Colonic mucosa (tissue), 4 donors: ENCODE results near the gene DEFB123. TPM values are rescaled to one million over a fixed set of nuclear protein-coding genes. Genes with fewer than 3 reads are reported as not detected.

Experiments
- DNase-seq: peaks from one replicate; pipeline ENCODE4 v3.0.0-alpha.2; 2020
- H3K27ac ChIP-seq: fragments of 200-600 bp; one replicate; pipeline ENCODE4 v1.8.0; 2021
- H3K27me3 ChIP-seq: fragments of 200-600 bp; one replicate; pipeline ENCODE4 v1.8.0; 2021
- H3K36me3 ChIP-seq: fragments of 200-600 bp; one replicate; pipeline ENCODE4 v1.8.0; 2021
- H3K4me1 ChIP-seq: fragments of 200-600 bp; one replicate; pipeline ENCODE4 v1.8.0; 2021; ENCODE audit warnings: mild to moderate bottlenecking
- H3K4me3 ChIP-seq: fragments of 200-600 bp; one replicate; pipeline ENCODE4 v1.8.0; 2021
- H3K9ac ChIP-seq, 2 donors: one replicate each; pipeline ENCODE4 v1.7.0; 2013; ENCODE audit warnings: control low read depth in 2 of 2, low read depth in 2 of 2, low read length in 2 of 2
- H3K9me3 ChIP-seq: fragments of 200-600 bp; one replicate; pipeline ENCODE4 v1.8.0; 2021
- intact Hi-C: fragments of 100-400 bp; cut with DNase I; formaldehyde crosslinking; loops from one replicate; pipeline ENCODE4 v1.14.1; 2022
- total RNA-seq, 2 donors: library from RNA; stranded (reverse); fragmentation: NEBNext Ultra II Directional in 1 of 2; extraction: Animal tissue kit (Norgen Biotek cat#: 25700) in 1 of 2; gene quantifications; one replicate each; pipeline ENCODE4 v1.2.1, GENCODE V29; 2021
- TF ChIP-seq, protein P1 (sequence below): fragments of 200-600 bp; IDR thresholded peaks from one replicate; pipeline ENCODE4 v1.8.0; 2022; ENCODE audit warnings: antibody characterized with exemption, mild to moderate bottlenecking
- donor health status: healthy.
- donor health status: DM: no; HTN: no; CAD: no.
- donor health status: DM: no; HTN: no; CAD: no.

DEFB123 gene, protein sequence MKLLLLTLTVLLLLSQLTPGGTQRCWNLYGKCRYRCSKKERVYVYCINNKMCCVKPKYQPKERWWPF
- total RNA-seq: not detected

DNA sequence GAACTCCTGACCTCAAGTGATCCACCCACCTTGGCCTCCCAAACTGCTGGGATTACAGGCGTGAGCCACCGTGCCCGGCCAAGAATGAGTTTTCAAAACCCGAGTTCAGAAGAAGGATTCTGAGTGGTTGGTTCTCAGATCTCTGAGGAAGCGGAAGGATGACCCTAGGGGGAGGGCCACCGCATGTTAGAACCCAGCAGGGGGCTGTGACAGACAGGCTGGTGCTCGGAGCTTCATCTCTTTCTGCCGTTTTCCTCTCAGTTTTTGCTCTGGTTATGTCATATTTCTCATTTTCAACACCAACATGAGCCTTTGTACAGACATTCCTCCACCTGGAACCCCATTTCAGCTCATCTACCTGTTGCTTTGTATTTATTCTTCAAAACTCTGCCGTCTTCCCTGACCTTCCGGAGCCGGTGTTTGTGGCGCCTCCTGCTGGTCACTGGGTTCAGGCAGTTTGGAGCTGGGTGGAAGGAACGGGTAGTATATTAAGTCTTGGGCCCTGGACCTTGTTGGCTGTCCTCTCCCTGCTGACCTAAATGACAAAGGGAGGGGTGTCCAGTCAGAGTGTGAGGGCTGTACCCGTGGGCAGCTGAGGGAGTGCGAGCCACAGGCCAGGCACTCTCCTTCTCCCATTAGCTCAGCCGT lies at the start of gene DEFB123:
TSS of gene DEFB123 (plus strand) at position 621 of the 648 bp plus-strand sequence. CDS start 67 bp downstream, outside the sequence.
- no peak for DNase-seq
- no peaks in the 10 kb centered on the region for H3K9me3 ChIP-seq
- no peaks in the 10 kb centered on the region for H3K4me1 ChIP-seq
- no peak within 1 kb of the TSS for H3K4me3 ChIP-seq
- H3K27ac ChIP-seq: no peak within 1 kb of the TSS
- TF ChIP-seq, protein P1, sequence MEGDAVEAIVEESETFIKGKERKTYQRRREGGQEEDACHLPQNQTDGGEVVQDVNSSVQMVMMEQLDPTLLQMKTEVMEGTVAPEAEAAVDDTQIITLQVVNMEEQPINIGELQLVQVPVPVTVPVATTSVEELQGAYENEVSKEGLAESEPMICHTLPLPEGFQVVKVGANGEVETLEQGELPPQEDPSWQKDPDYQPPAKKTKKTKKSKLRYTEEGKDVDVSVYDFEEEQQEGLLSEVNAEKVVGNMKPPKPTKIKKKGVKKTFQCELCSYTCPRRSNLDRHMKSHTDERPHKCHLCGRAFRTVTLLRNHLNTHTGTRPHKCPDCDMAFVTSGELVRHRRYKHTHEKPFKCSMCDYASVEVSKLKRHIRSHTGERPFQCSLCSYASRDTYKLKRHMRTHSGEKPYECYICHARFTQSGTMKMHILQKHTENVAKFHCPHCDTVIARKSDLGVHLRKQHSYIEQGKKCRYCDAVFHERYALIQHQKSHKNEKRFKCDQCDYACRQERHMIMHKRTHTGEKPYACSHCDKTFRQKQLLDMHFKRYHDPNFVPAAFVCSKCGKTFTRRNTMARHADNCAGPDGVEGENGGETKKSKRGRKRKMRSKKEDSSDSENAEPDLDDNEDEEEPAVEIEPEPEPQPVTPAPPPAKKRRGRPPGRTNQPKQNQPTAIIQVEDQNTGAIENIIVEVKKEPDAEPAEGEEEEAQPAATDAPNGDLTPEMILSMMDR: no peak
- H3K27me3 ChIP-seq: no peaks in the 10 kb centered on the region
- no peaks in the 10 kb centered on the region for H3K36me3 ChIP-seq
- no peak within 1 kb of the TSS for H3K9ac ChIP-seq
- intact Hi-C loops: no loop called here

DNA sequence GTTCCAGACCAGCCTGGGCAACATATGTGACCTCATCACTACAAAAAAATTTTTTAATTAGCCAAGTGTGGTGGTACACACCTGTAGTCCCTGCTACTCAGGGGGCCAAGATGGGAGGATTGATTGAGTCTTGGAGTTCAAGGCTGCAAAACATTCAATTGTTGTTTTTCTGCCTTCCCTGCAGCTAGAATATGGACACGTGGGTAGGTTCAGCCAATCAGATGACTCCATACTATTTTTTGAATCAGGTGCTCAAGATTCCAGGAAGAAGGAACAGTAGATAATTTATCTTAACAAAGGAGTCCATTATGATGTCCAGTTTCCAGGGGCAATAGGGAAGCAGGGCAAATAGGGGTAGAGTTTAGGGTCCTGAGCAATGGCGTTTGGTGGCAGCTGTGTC lies 47.6 kb upstream of the DEFB123 start:
- H3K9me3 ChIP-seq: no peaks in the 10 kb centered on the region
- H3K4me1 ChIP-seq: no peaks in the 10 kb centered on the region
- H3K27me3 ChIP-seq: no peaks in the 10 kb centered on the region
- no peak for DNase-seq
- intact Hi-C loops: no loop called here
- TF ChIP-seq, protein P1: no peak
- no peak overlapping the region for H3K27ac ChIP-seq
- H3K36me3 ChIP-seq: no peaks in the 10 kb centered on the region
- no peak overlapping the region for H3K4me3 ChIP-seq
- H3K9ac ChIP-seq: no peak overlapping the region

DNA sequence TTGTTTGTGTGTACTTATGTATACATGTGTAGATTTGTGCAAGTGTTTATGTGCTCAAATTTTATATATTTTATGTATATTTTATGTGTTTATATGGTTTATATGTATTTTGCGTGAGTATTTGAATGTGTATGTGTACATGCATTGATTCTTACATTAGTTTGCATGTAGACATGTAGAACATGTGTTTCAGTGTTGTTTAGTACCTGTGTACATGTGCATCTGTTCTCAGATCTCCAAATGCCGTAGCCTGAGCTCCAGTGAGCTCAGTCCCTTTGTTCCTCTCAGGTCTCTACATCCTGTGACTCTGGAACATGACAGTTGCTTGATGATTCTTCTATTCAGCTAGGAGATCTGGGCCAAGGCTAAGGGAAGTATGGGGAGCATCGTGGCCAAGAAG lies 45.5 kb upstream of the DEFB123 start:
- H3K4me1 ChIP-seq: no peaks in the 10 kb centered on the region
- no peaks in the 10 kb centered on the region for H3K27me3 ChIP-seq
- no peaks in the 10 kb centered on the region for H3K36me3 ChIP-seq
- DNase-seq: no peak
- no peaks in the 10 kb centered on the region for H3K9me3 ChIP-seq
- TF ChIP-seq, protein P1: no peak
- intact Hi-C loops: no loop called here
- H3K9ac ChIP-seq: no peak overlapping the region
- H3K4me3 ChIP-seq: no peak overlapping the region
- H3K27ac ChIP-seq: no peak overlapping the region

DNA sequence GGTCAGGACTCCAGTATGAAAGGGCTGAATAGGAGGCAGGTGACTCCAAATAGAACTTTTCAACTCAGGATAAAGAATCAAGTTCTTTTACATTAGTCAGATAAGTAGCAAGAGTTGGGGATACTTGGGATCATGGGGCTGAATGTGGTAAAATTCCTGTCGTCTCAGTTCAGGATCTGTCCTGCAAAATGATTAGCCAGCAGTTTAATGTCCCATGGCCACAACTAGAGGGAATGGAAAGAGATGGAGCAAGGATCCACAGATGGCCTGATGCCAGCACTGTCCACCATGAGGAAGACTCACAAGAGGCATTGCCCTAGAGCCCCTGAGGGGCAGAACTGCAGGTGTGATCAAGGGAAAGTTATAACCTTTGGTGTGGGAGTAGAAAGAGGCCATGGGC lies 36.5 kb upstream of the DEFB123 start:
- H3K27me3 ChIP-seq: no peaks in the 10 kb centered on the region
- H3K27ac ChIP-seq: no peak overlapping the region
- no peaks in the 10 kb centered on the region for H3K36me3 ChIP-seq
- H3K4me3 ChIP-seq: no peak overlapping the region
- no peaks in the 10 kb centered on the region for H3K4me1 ChIP-seq
- TF ChIP-seq, protein P1: no peak
- H3K9me3 ChIP-seq: no peaks in the 10 kb centered on the region
- intact Hi-C loops: no loop called here
- H3K9ac ChIP-seq: no peak overlapping the region
- DNase-seq: no peak

DNA sequence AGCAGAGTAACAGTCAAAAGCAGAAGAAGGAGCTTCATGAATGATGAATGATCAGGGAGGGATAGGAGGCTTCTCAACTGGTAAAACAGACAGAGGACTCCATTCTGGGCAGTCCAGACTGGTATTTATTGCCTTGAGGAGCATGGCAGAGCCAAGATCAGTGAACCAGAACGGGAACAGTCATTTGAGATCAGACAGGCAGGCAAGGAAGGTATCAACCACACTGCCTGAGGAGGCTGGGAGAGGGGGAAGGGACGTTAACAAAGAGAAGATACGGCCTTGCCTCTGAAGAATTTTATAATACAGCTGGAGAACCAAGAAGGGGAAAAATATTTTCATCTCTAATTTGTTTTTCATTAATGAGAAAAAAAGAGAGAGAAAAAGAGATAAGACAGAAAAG lies 34.3 kb upstream of the DEFB123 start, which contains the start of gene DEFB121:
TSS of gene DEFB121 (minus strand) at position 101 of the 400 bp plus-strand sequence. CDS start at position 38, 63 bp downstream.
- Histone ChIP-seq H3K9ac (no peak within 1 kb of the TSS), H3K27ac (no peak within 1 kb of the TSS), H3K4me1 (no peaks in the 10 kb centered on the region), H3K27me3 (no peaks in the 10 kb centered on the region), H3K9me3 (no peaks in the 10 kb centered on the region), H3K4me3 (no peak within 1 kb of the TSS), H3K36me3 (no peaks in the 10 kb centered on the region)
- intact Hi-C loops: no loop called here
- DNase-seq: no peak
- TF ChIP-seq, protein P1: no peak
